HEK293 (cell line): ENCODE results near the gene DNAAF5.

ENCODE experiments used
- ATF2 ChIP-seq: fragments of 450-650 bp; formaldehyde crosslinking; IDR thresholded peaks from 2 replicates; pipeline ENCODE4 v1.5.1; 2016; ENCODE audit warnings: missing biosample characterization, missing genetic modification characterization, low read depth
- CTCF ChIP-seq: fragments of 450-650 bp; formaldehyde crosslinking; IDR thresholded peaks from 2 replicates; pipeline ENCODE4 v1.5.1; 2016; ENCODE audit warnings: missing biosample characterization, missing genetic modification characterization
- HOXC10 ChIP-seq: sonication (generic); formaldehyde crosslinking; IDR thresholded peaks from 2 replicates; pipeline ENCODE4 v1.8.1; 2023; ENCODE audit warnings: mild to moderate bottlenecking, missing genetic modification reagents
- KLF16 ChIP-seq: fragments of 450-650 bp; formaldehyde crosslinking; IDR thresholded peaks from 2 replicates; pipeline ENCODE4 v1.5.1; 2017; ENCODE audit warnings: missing biosample characterization, missing genetic modification characterization
- REST ChIP-seq: fragments of 450-650 bp; formaldehyde crosslinking; IDR thresholded peaks from 2 replicates; pipeline ENCODE4 v1.5.1; 2016; ENCODE audit warnings: missing biosample characterization, missing genetic modification characterization
- TCF7L2 ChIP-seq: IDR thresholded peaks from 2 replicates; pipeline ENCODE4 v1.6.1; 2011; ENCODE audit warnings: low read depth, mild to moderate bottlenecking, inconsistent platforms, low read length, moderate library complexity, borderline replicate concordance
- ZBTB21 ChIP-seq: fragments of 450-650 bp; formaldehyde crosslinking; IDR thresholded peaks from 2 replicates; pipeline ENCODE4 v1.5.1; 2017; ENCODE audit warnings: missing biosample characterization, missing genetic modification characterization
- ZNF37A ChIP-seq: fragments of 450-650 bp; IDR thresholded peaks from 2 replicates; pipeline ENCODE4 v1.5.1; 2018; ENCODE audit warnings: missing biosample characterization, missing genetic modification characterization
- ZNF654 ChIP-seq: fragments of 450-650 bp; formaldehyde crosslinking; IDR thresholded peaks from 2 replicates; pipeline ENCODE4 v1.5.1; 2016; ENCODE audit warnings: low read depth, missing biosample characterization, missing genetic modification characterization
- TF ChIP-seq, protein P1 (sequence below): fragments of 450-650 bp; formaldehyde crosslinking; conservative IDR thresholded peaks from 2 replicates; pipeline ENCODE4 v1.5.1; 2016; ENCODE audit warnings: low read depth, missing biosample characterization, missing genetic modification characterization
- TF ChIP-seq, protein P2 (sequence below): fragments of 450-650 bp; formaldehyde crosslinking; IDR thresholded peaks from 2 replicates; pipeline ENCODE4 v1.5.1; 2017; ENCODE audit warnings: missing biosample characterization, missing genetic modification characterization

DNA sequence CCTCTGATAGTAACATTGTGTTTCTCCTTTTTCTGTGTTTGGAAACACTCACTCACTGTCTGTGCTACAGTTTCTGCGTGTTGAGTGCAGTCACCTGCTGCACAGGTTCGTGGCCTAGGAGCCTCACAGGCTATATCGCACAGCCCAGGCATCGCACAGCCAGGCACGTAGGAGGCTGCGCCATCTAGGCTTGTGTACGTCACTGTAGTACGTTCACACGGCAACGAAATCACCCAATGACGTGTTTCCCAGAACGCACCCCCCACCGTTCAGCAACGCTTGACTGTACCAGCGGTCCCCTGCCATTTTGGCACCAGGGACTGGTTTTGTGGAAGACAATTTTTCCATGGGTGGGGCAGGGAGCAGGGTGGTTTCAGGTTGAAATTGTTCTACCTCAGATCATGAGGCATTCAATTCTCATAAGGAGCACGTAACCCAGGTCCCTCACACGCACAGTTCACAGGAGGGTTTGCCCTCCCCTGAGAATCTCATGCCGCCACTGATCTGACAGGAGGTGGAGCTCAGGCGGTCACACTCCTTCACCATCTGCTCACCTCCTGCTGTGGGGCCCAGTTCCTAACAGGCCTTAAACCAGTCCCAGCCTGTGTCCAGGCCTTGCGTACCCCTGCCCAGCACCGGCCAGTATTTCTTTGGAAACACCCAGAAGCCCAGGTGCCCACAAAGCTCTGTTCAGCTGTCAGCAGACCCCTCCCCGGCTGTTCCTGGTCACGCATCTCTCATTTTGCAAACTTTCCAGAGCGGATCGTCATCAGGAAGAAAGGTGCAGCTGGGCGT, 23.8 kb downstream of the DNAAF5 start:
- TF ChIP-seq CTCF (no peak), ZNF37A (tag by site-specific recombination) (no peak), ATF2 (tag by site-specific recombination) (no peak), KLF16 (tag by site-specific recombination) (no peak), REST (no peak), ZBTB21 (tag by site-specific recombination) (no peak), ZNF654 (no peak), HOXC10 (CRISPR knock-in tag) (no peak), TCF7L2 (no peak)
- TF ChIP-seq, protein P1, sequence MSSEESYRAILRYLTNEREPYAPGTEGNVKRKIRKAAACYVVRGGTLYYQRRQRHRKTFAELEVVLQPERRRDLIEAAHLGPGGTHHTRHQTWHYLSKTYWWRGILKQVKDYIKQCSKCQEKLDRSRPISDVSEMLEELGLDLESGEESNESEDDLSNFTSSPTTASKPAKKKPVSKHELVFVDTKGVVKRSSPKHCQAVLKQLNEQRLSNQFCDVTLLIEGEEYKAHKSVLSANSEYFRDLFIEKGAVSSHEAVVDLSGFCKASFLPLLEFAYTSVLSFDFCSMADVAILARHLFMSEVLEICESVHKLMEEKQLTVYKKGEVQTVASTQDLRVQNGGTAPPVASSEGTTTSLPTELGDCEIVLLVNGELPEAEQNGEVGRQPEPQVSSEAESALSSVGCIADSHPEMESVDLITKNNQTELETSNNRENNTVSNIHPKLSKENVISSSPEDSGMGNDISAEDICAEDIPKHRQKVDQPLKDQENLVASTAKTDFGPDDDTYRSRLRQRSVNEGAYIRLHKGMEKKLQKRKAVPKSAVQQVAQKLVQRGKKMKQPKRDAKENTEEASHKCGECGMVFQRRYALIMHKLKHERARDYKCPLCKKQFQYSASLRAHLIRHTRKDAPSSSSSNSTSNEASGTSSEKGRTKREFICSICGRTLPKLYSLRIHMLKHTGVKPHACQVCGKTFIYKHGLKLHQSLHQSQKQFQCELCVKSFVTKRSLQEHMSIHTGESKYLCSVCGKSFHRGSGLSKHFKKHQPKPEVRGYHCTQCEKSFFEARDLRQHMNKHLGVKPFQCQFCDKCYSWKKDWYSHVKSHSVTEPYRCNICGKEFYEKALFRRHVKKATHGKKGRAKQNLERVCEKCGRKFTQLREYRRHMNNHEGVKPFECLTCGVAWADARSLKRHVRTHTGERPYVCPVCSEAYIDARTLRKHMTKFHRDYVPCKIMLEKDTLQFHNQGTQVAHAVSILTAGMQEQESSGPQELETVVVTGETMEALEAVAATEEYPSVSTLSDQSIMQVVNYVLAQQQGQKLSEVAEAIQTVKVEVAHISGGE (tag by site-specific recombination): no peak
- TF ChIP-seq, protein P2, sequence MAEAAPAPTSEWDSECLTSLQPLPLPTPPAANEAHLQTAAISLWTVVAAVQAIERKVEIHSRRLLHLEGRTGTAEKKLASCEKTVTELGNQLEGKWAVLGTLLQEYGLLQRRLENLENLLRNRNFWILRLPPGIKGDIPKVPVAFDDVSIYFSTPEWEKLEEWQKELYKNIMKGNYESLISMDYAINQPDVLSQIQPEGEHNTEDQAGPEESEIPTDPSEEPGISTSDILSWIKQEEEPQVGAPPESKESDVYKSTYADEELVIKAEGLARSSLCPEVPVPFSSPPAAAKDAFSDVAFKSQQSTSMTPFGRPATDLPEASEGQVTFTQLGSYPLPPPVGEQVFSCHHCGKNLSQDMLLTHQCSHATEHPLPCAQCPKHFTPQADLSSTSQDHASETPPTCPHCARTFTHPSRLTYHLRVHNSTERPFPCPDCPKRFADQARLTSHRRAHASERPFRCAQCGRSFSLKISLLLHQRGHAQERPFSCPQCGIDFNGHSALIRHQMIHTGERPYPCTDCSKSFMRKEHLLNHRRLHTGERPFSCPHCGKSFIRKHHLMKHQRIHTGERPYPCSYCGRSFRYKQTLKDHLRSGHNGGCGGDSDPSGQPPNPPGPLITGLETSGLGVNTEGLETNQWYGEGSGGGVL: no peak
